Measurements from ENCODE around the gene ZNRF3.
"Not testable (repeated sequence)": the region's sequence is repeated elsewhere in the genome, so short reads cannot be mapped to it uniquely, and the experiment has no call there.

Gene ZNRF3

DNA sequence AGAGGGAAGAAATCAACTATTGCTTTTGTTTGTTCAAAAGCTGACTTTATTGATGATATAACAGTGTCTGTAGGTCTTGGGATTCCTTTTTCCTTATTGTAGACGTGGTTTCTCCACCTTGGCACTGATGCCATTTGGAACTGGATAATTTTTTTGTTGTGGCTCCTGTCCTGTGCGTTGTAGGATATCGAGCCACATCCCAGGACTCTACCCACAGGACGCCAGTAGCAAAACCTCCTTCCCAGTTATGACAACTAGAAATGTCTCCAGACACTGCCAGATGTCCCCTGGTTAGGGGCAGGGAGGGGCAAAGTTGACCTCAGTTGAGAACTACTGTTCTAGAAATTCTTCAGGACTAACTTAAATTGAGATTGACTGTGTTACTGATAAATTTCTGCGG, 45.8 kb downstream of the ZNRF3 start:
- DNase-seq (ENCODE audit: low read depth in 3 of 3, low spot score in 1 of 3), result no peak

- DNase-seq (ENCODE audit: low read depth in 3 of 3, low spot score in 1 of 3), result no peak
Measured at GRCh38 chr22:28930357-28931007, 47.1 kb downstream of the ZNRF3 start.

DNA sequence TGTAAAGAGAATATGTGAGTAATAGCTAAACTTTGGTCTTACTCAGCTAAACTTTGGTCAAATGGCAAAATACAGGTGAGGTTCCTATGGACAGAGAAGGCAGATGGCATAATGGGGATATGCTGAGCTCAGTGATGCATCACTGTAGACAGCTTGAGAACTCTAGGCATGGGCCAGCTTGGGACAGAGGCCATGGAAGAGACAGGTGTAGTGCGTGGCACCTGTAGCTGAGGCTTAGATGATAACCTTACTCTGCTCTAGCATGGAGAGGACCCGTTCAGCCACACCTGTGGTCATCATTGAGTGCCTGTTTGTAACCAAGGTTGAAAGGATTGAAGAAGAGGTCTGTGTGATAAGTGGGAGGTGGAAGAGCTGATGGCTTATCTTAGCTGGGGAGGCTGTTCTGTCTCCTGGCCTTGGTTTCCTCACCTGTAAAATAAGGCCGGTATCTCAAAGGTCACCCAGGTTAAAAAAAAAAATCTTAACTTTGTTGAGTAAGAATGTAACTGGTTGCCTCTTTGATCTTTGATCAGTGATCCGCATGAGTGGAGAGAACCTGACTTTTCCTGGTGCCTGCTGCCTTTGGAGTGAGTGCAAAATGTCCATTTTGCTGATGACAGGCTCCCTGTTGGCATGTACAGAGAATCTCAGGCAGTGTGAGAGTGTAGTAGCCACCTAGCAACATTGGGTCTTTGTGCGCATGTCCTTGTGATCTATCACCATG, 48.6 kb downstream of the ZNRF3 start:
- DNase-seq (ENCODE audit: low read depth in 3 of 3, low spot score in 1 of 3), result no peak

DNA sequence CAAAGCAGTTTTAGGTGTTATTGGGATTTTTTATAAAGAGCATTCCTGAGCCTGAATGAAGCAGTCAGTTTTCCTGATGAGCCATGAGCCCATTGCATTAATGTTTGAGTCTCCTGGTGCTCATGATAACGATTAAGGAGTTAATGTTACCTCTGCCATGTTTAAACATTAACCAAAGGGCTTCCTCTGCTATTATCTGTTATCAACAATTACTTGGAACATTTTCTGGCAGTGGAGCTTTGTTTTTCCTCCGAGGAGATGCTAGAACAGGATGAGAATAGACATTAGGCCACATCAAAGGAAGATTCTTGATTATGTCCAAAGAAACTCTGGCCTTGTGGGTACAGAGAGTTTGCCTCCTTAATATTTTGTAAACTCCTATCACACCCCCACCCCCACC, 49.9 kb downstream of the ZNRF3 start:
- DNase-seq (ENCODE audit: low read depth in 3 of 3, low spot score in 1 of 3), result no peak

DNA sequence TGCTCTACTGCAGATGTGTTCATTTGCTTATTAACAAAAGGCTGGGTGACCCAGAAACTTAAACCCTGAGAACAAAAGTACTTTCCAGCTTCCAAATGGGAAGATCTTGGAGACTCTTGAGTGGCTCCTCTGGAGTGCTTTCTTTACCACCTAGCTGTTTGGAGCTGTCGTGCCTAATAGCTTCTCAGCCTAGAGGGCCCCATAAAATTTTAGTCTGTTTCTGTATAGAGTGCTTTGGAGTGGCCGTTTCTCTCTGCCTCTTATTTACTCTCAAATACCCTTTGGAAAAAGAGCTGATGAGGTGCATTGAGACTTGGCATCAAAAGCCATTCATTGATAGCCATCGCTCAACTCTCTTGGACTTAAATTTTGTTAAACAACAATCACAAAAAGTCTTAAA, 50.7 kb downstream of the ZNRF3 start:
- DNase-seq (ENCODE audit: low read depth in 3 of 3, low spot score in 1 of 3), result no peak

GRCh38 chr22:28935140-28935539, 51.8 kb downstream of the ZNRF3 start:
- DNase-seq (ENCODE audit: low read depth in 3 of 3, low spot score in 1 of 3), result no peak

DNA sequence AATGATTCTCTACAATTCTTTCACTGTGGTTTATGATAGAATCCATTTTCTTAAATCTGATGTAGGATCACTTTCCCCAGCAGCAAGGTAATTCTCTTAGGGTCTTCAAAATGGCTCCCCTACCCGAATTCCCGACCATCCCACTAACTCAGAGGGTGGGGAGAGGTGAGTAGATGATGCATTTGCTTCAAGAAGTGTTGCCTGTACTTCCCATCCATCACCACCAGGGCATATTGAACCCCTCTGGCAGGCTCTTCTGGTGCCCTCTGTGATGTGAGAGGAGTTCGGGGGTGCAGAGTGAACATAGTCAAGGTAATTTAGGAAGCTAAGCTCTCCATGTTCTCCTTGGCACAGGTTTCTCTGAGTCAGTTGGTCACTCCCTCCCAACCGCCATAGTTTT, 52.3 kb downstream of the ZNRF3 start:
- no peak for DNase-seq (ENCODE audit: low read depth in 3 of 3, low spot score in 1 of 3)

- DNase-seq (ENCODE audit: low read depth in 3 of 3, low spot score in 1 of 3), result no peak
Measured at GRCh38 chr22:28936200-28936599, 52.8 kb downstream of the ZNRF3 start.

DNA sequence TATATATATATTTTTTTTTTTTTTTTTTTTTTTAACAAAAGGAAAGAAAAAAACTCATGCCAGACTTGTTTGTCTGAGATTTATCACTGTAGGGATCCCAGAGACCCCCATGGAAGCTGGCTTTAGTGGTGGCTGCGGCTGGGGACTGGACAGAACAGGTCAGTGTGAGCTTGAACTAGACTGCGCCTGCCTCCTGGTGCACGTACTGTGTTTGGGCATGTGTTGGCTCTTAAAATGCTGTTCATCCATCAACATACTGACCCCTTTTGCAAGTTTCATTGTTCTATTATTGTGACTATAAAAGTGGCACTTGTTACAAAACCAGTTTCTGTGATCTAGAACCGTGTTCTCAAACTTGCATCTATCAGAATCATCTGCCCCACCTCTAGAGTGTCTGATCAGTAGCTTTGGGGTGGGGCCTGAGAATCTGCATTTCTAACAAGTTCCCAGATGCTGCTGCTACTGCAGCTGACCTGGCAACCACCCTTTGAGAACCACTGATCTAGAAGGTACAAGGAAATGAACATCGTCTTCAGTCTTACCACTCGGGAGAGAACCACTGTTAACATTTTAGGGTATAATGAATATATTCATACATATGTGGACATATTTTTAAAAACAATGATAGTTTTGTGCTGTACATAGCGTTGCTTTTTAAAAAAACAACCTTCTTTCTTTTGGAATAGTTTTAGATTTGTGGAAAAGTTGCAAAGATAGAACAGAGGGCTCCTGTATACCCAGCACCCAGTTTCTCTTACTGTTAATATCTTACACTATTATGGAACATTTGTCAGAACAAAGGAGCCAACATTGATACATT, 54.0 kb downstream of the ZNRF3 start:
- no peak for DNase-seq (ENCODE audit: low read depth in 3 of 3, low spot score in 1 of 3)

GRCh38 chr22:28938286-28938833, 55.0 kb downstream of the ZNRF3 start:
- no peak for DNase-seq (ENCODE audit: low read depth in 3 of 3, low spot score in 1 of 3)

- no peak for DNase-seq (ENCODE audit: low read depth in 3 of 3, low spot score in 1 of 3)
Measured at GRCh38 chr22:28939394-28939793, 56.0 kb downstream of the ZNRF3 start.

DNA sequence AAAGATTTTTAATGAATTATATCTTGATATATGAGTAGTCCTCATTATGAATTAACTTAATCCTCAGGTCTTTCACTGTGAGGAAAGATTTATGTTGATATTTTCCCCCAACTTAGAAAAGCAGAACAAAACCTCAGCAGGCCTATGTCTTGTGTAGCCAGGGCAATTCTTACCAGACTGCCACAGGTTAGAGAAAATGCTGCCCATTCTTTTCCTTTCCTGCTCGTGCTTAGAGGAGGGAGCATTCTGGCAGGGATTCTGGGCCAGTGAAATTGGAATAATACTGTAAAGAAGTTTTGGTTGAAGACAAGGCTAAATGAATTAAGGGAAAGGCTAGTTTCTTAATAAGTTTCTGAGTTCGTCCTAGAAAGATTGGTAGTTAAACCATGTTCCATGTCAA, 56.6 kb downstream of the ZNRF3 start:
- no peak for DNase-seq (ENCODE audit: low read depth in 3 of 3, low spot score in 1 of 3)

- DNase-seq (ENCODE audit: low read depth in 3 of 3, low spot score in 1 of 3), result no peak
Measured at GRCh38 chr22:28940441-28940840, 57.1 kb downstream of the ZNRF3 start.

GRCh38 chr22:28942333-28942732, 59.0 kb downstream of the ZNRF3 start:
- no peak for DNase-seq (ENCODE audit: low read depth in 3 of 3, low spot score in 1 of 3)

- no peak for DNase-seq (ENCODE audit: low read depth in 3 of 3, low spot score in 1 of 3)
Measured at GRCh38 chr22:28942801-28943500, 59.6 kb downstream of the ZNRF3 start.

- no peak for DNase-seq (ENCODE audit: low read depth in 3 of 3, low spot score in 1 of 3)
Measured at GRCh38 chr22:28943501-28943879, 60.1 kb downstream of the ZNRF3 start.

GRCh38 chr22:28947125-28947524, 63.8 kb downstream of the ZNRF3 start:
- no peak for DNase-seq (ENCODE audit: low read depth in 3 of 3, low spot score in 1 of 3)

- DNase-seq (ENCODE audit: low read depth in 3 of 3, low spot score in 1 of 3), result no peak
Measured at GRCh38 chr22:28948424-28948823, 65.1 kb downstream of the ZNRF3 start.

- DNase-seq (ENCODE audit: low read depth in 3 of 3, low spot score in 1 of 3), result not testable (repeated sequence)
Measured at GRCh38 chr22:28948860-28949551, 65.6 kb downstream of the ZNRF3 start.

DNA sequence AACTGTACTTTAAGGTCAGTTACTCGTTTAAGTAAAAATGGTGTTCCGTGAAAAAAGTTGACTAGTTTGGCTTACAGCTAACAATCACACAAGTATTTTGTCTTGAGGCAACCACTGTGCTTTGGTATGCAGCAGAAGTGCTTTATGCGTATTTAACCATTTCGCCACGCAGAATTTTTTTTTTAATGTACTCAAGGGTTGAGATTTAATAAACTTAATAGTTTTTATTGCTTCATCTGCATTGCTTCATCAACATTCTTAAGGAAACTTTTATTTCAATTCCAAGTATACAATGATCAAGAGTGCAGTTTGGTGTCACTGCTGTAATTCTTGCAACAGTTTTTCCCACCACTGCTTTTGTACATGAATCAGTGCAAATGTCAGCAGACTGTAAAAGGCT, 66.4 kb downstream of the ZNRF3 start:
- DNase-seq (ENCODE audit: low read depth in 3 of 3, low spot score in 1 of 3), result no peak

All from stimulated activated CD4-positive, alpha-beta T cell treated with anti-CD3 and anti-CD28 coated beads, TNF-alpha, amount 100 ng/mL, for 1 hour (primary cell).